Measurements from ENCODE around the gene SBK1.

DNA sequence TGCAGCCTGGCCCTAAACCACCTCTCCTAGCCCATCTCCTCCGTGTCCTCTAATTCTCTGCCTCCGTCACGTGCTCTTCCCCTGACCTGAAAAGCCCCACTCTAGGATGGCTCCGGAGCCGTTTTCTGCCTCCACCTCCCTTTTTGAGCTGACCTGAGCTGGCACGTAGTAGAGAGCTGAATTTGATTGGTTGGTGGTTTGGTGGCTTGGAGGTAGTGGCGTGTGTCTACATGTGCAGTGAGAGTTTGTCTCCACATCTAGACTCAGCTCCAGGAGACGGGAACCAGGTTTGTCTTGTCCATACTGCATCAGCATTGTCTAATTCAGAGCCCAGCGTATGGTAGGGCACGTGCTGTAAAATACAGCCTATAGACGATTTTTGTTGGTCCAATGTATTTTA, 3.0 kb downstream of the SBK1 start:
- TF ChIP-seq, protein P1, sequence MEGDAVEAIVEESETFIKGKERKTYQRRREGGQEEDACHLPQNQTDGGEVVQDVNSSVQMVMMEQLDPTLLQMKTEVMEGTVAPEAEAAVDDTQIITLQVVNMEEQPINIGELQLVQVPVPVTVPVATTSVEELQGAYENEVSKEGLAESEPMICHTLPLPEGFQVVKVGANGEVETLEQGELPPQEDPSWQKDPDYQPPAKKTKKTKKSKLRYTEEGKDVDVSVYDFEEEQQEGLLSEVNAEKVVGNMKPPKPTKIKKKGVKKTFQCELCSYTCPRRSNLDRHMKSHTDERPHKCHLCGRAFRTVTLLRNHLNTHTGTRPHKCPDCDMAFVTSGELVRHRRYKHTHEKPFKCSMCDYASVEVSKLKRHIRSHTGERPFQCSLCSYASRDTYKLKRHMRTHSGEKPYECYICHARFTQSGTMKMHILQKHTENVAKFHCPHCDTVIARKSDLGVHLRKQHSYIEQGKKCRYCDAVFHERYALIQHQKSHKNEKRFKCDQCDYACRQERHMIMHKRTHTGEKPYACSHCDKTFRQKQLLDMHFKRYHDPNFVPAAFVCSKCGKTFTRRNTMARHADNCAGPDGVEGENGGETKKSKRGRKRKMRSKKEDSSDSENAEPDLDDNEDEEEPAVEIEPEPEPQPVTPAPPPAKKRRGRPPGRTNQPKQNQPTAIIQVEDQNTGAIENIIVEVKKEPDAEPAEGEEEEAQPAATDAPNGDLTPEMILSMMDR (IDR thresholded peaks at IDR 0.05) = no peak
- no peak for TF ChIP-seq ZFX (IDR thresholded peaks at IDR 0.05; ENCODE audit: borderline replicate concordance)

Measured in 22Rv1 (cell line).